Neuronal stem cell (in vitro differentiated cells): ENCODE measurements around the gene OR51B2.

Experiments used
- DNase-seq: peaks from one replicate; pipeline ENCODE4 v3.0.0-alpha.2; 2013; ENCODE audit warnings: low spot score
- H2AFZ ChIP-seq: one replicate; pipeline ENCODE4 v1.6.1; 2013; ENCODE audit warnings: mild to moderate bottlenecking, low read length, inconsistent platforms
- H2AK5ac ChIP-seq: 2 replicates; pipeline ENCODE4 v1.6.1; 2013; ENCODE audit warnings: low read depth, mild to moderate bottlenecking, inconsistent platforms, low read length, moderate library complexity, mixed read lengths
- H2BK120ac ChIP-seq: 2 replicates; pipeline ENCODE4 v1.6.1; 2013; ENCODE audit warnings: low read depth, mild to moderate bottlenecking, inconsistent platforms, low read length, moderate library complexity, mixed read lengths
- H2BK12ac ChIP-seq: one replicate; pipeline ENCODE4 v1.6.1; 2013; ENCODE audit warnings: low read length, inconsistent platforms
- H2BK15ac ChIP-seq: 2 replicates; pipeline ENCODE4 v1.6.1; 2013; ENCODE audit warnings: mild to moderate bottlenecking, low read length, inconsistent platforms, mixed read lengths
- H2BK5ac ChIP-seq: one replicate; pipeline ENCODE4 v1.6.1; 2013; ENCODE audit warnings: inconsistent platforms, mild to moderate bottlenecking, low read length, moderate library complexity
- H3K14ac ChIP-seq: one replicate; pipeline ENCODE4 v1.6.1; 2013; ENCODE audit warnings: low read length, inconsistent platforms
- H3K18ac ChIP-seq: 2 replicates; pipeline ENCODE4 v1.6.1; 2013; ENCODE audit warnings: low read length, inconsistent platforms
- H3K23ac ChIP-seq: 2 replicates; pipeline ENCODE4 v1.6.1; 2013; ENCODE audit warnings: low read depth, mild to moderate bottlenecking, mixed read lengths, low read length, inconsistent platforms; ENCODE audit not compliant: poor library complexity
- H3K27ac ChIP-seq: replicated peaks from 3 replicates; pipeline ENCODE4 v1.5.1; 2013; ENCODE audit warnings: low read length, inconsistent platforms
- H3K27me3 ChIP-seq, 3 experiments: 2 replicates each; pipeline ENCODE4 v1.6.1; 2013; ENCODE audit warnings: low read length in 3 of 3, mild to moderate bottlenecking in 2 of 3, inconsistent platforms in 1 of 3, low read depth in 1 of 3, mixed read lengths in 1 of 3, moderate library complexity in 1 of 3; ENCODE audit not compliant: control insufficient read depth in 3 of 3, insufficient read depth in 3 of 3
- H3K36me3 ChIP-seq, 2 donors: replicated peaks in 1 of 2; 2 replicates each; pipeline ENCODE4 v1.6.1; 2013; ENCODE audit warnings: low read length in 2 of 2; ENCODE audit not compliant: control insufficient read depth in 2 of 2, insufficient read depth in 2 of 2
- H3K4ac ChIP-seq: 2 replicates; pipeline ENCODE4 v1.6.1; 2013; ENCODE audit warnings: inconsistent platforms, mild to moderate bottlenecking, low read length, moderate library complexity
- H3K4me1 ChIP-seq, 2 donors: 1 replicate in 1 of 2; 2 replicates in 1 of 2; pipeline ENCODE4 v1.6.1; 2013; ENCODE audit warnings: low read length in 2 of 2, low read depth in 1 of 2; ENCODE audit not compliant: control insufficient read depth in 2 of 2, insufficient read depth in 1 of 2
- H3K4me2 ChIP-seq: one replicate; pipeline ENCODE4 v1.6.1; 2013; ENCODE audit warnings: mild to moderate bottlenecking, low read length, inconsistent platforms; ENCODE audit not compliant: insufficient read depth, poor library complexity, severe bottlenecking
- H3K4me3 ChIP-seq, 2 donors: 2 replicates each; pipeline ENCODE4 v1.5.1; 2013; ENCODE audit warnings: low read length in 2 of 2, mild to moderate bottlenecking in 2 of 2, inconsistent platforms in 1 of 2, moderate library complexity in 1 of 2
- H3K79me1 ChIP-seq: one replicate; pipeline ENCODE4 v1.6.1; 2013; ENCODE audit warnings: low read depth, mild to moderate bottlenecking, inconsistent platforms, low read length, moderate library complexity
- H3K9ac ChIP-seq: one replicate; pipeline ENCODE4 v1.6.1; 2013; ENCODE audit warnings: mild to moderate bottlenecking, low read depth, low read length, inconsistent platforms; ENCODE audit not compliant: poor library complexity
- H3K9me3 ChIP-seq, 2 donors: replicated peaks in 1 of 2; 2 replicates each; pipeline versions ENCODE3 to v1.6.1; 2013; ENCODE audit warnings: low read length in 2 of 2, mild to moderate bottlenecking in 2 of 2, inconsistent platforms in 1 of 2, low read depth in 1 of 2, mixed read lengths in 1 of 2, moderate library complexity in 1 of 2; ENCODE audit not compliant: control insufficient read depth in 2 of 2, insufficient read depth in 1 of 2
- H4K8ac ChIP-seq: one replicate; pipeline ENCODE4 v1.6.1; 2013; ENCODE audit warnings: low read depth, mild to moderate bottlenecking, inconsistent platforms, low read length, moderate library complexity
- H4K91ac ChIP-seq: one replicate; pipeline ENCODE4 v1.6.1; 2013; ENCODE audit warnings: low read length, low read depth, mild to moderate bottlenecking, inconsistent platforms; ENCODE audit not compliant: poor library complexity
- WGBS, 2 donors: extraction: QIAGEN DNeasy Blood & Tissue Kit; methylation state at CpG; one replicate each; pipeline ENCODE4 v1.1.7; 2013; ENCODE audit warnings: missing lambda C conversion rate in 2 of 2, mixed read lengths in 1 of 2; ENCODE audit not compliant: insufficient read length in 2 of 2, insufficient replicate concordance in 1 of 2; ENCODE audit errors: extremely low coverage in 2 of 2; 5-methylcytosine and 5-hydroxymethylcytosine counted together

Gene OR51B2

DNA sequence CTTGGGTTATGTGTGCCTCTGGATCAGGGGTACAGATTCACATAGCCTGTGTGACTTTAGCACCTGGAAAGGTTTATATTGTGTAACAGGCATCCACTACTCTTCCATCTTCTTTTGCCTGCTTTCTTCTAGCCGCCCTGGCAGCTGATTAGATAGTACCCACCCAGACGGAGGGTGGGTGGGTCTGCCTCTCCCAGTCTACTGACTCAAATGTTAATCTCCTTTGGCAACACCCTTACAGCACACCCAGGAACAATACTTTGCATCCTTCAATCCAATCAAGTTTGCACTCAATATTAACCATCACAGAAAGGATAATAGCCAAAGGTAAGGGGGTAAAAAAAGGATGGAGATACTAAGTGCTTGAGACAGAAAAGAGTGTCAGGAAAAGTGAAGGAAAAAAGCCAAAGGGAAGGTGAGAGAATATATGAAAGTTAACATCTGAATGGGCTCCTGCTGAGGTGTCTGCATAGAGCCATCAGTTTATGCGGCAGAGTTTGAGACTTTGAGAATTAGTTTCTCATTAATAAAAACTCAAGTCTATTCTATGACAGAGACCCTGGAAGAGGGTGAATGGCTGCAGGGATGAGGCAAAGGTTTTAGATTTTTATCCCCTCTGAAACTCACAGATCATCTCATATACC, 24.6 kb upstream of the OR51B2 start:
- Histone ChIP-seq H2BK15ac (no peak overlapping the region), H2BK120ac (no peak overlapping the region), H2AFZ (no peak overlapping the region), H2BK12ac (no peak overlapping the region), H3K4me2 (no peak overlapping the region), H3K23ac (no peak overlapping the region), H3K27me3 (no peaks in the 10 kb centered on the region), H3K9ac (no peak overlapping the region), H2BK5ac (no peak overlapping the region), H4K91ac (no peak overlapping the region), H3K18ac (no peak overlapping the region), H2AK5ac (no peak overlapping the region), H3K27ac (no peak overlapping the region), H3K4ac (no peak overlapping the region), H3K4me3 (no peak overlapping the region), H3K79me1 (no peaks in the 10 kb centered on the region), H3K4me1 (no peaks in the 10 kb centered on the region), H3K14ac (no peak overlapping the region), H3K36me3 (no peaks in the 10 kb centered on the region), H3K9me3 (no peaks in the 10 kb centered on the region), H4K8ac (no peak overlapping the region)
- no CpG with 5 or more reads among the region's 3 CpGs for WGBS, 2 donors
- DNase-seq: no peak

DNA sequence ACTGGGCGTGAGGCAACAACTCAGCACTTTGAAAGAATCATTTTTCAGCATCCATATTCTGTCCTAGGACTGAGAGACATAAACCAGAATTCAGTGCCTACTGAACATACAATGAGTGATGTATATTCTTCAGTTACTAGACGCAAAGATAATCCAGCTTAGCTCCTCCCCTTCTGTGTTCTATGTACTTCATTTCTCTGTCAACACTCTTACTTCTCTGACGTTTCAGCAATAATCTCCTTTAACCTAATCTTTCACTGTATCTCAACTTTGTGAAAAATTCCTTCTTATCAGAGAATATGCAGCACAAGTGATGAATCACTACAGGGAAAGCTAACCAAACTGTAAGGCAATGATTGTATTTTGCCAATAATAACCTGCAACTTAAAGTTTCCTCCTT, 21.7 kb upstream of the OR51B2 start:
- Histone ChIP-seq H3K4me3 (no peak overlapping the region), H2AK5ac (no peak overlapping the region), H2AFZ (no peak overlapping the region), H2BK5ac (no peak overlapping the region), H3K18ac (no peak overlapping the region), H3K9me3 (no peaks in the 10 kb centered on the region), H4K8ac (no peak overlapping the region), H3K14ac (no peak overlapping the region), H3K4me2 (no peak overlapping the region), H4K91ac (no peak overlapping the region), H2BK12ac (no peak overlapping the region), H2BK15ac (no peak overlapping the region), H3K4me1 (no peaks in the 10 kb centered on the region), H3K36me3 (no peaks in the 10 kb centered on the region), H3K9ac (no peak overlapping the region), H3K27ac (no peak overlapping the region), H3K79me1 (no peaks in the 10 kb centered on the region), H3K27me3 (peaks cover 0 to 3% (median 0%) of the 10 kb centered on the region in 3 experiments), H3K23ac (no peak overlapping the region), H2BK120ac (no peak overlapping the region), H3K4ac (no peak overlapping the region)
- WGBS, 2 donors: no CpG with 5 or more reads among the region's 3 CpGs
- DNase-seq: no peak

DNA sequence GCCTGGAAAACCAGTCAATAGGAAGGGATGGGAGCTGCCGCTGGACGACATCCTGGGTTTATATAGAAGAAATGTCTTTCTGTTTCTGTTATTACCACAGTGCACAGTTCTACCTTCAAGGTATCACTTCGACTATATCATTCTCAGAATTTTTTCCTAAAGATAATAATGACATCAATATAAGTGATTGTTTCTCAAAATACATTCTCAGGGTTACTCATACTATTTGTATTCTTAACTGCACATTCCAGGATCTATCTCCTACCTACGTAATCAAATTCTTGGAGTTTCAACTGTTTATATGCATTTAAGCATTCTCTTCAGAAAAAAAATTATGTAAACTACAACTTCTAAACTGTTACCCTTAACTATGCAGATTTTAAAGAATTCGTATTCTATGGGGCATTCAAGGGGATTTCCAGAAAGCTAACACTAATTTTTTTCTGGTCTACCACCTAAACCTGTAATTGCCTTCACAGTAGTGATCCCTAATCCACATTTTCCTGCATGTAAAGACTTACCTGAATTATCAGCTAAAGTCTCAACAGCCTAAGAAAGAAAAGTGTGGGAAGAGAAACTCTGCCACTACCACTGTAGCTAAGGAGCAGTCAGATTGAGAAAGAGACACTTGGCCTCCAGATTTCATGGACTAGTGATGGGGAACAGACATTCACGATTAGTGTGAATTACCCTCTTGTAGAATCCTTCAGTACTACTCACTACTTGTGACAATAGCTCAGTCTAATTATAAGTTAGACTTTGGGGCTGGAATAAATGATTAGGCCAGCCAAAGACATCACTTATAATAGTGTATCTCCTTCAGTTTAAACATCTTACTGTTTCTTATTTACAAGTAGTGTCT, 19.6 kb upstream of the OR51B2 start, which contains the start of gene OR51B5:
TSS of gene OR51B5 (minus strand) at position 51 of the 862 bp plus-strand sequence. CDS start at position 51, 0 bp downstream.
- no peaks in the 10 kb centered on the region for H3K79me1 ChIP-seq
- H4K91ac ChIP-seq: no peak within 1 kb of the TSS
- WGBS, 2 donors: no CpG with 5 or more reads among the region's 6 CpGs
- H3K27me3 ChIP-seq: peaks cover 0 to 3% (median 0%) of the 10 kb centered on the region in 3 experiments
- no peaks in the 10 kb centered on the region for H3K9me3 ChIP-seq
- no peak within 1 kb of the TSS for H2BK5ac ChIP-seq
- no peak within 1 kb of the TSS for H3K23ac ChIP-seq
- H3K27ac ChIP-seq: no peak within 1 kb of the TSS
- no peak within 1 kb of the TSS for H3K4me3 ChIP-seq
- H3K4me1 ChIP-seq: no peaks in the 10 kb centered on the region
- H3K9ac ChIP-seq: no peak within 1 kb of the TSS
- no peak within 1 kb of the TSS for H3K14ac ChIP-seq
- no peak within 1 kb of the TSS for H2BK15ac ChIP-seq
- H4K8ac ChIP-seq: no peak within 1 kb of the TSS
- H3K36me3 ChIP-seq: no peaks in the 10 kb centered on the region
- no peak within 1 kb of the TSS for H2BK12ac ChIP-seq
- no peak within 1 kb of the TSS for H3K4ac ChIP-seq
- H3K4me2 ChIP-seq: no peak within 1 kb of the TSS
- H2BK120ac ChIP-seq: no peak within 1 kb of the TSS
- no peak within 1 kb of the TSS for H2AK5ac ChIP-seq
- DNase-seq: no peak
- no peak within 1 kb of the TSS for H2AFZ ChIP-seq
- H3K18ac ChIP-seq: no peak within 1 kb of the TSS

DNA sequence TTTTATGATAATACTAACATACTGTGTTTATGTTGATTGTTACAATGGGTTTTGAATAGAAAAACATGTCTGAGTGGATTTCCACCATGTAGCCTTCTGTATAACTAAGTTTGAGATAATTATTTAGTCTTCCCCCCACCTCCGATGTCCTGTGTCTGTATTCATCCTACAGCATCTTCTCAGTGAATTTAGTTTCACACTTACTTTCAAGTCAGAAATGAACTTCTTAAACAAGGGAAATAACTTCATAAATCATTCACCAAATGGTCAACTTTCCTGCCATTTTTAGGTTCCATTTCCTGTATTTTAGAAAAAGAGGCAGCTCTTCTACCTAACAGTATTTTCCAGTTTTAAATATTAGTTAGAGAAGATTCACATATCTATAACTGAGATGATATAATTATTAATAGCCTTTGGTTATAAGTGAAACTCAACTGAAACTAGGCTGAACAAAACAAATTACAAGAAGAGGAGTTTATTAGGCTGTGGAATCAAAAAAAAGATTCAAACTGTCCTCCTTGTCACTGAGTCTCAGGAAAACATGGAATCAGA, 15.8 kb upstream of the OR51B2 start:
- Histone ChIP-seq H3K4me2 (no peak overlapping the region), H3K14ac (no peak overlapping the region), H2AK5ac (no peak overlapping the region), H3K4ac (no peak overlapping the region), H2AFZ (no peak overlapping the region), H2BK120ac (no peak overlapping the region), H3K36me3 (no peaks in the 10 kb centered on the region), H2BK5ac (no peak overlapping the region), H3K9ac (no peak overlapping the region), H4K91ac (no peak overlapping the region), H3K4me3 (no peak overlapping the region), H3K27me3 (peaks cover 0 to 3% (median 0%) of the 10 kb centered on the region in 3 experiments), H2BK12ac (no peak overlapping the region), H3K27ac (no peak overlapping the region), H3K4me1 (no peaks in the 10 kb centered on the region), H2BK15ac (no peak overlapping the region), H3K9me3 (no peaks in the 10 kb centered on the region), H3K79me1 (no peaks in the 10 kb centered on the region), H4K8ac (no peak overlapping the region), H3K23ac (no peak overlapping the region), H3K18ac (no peak overlapping the region)
- no CpG with 5 or more reads among the region's 1 CpG for WGBS, 2 donors
- DNase-seq: no peak
